ENCODE data around the gene GSK3B.

The GSK3B gene

DNA sequence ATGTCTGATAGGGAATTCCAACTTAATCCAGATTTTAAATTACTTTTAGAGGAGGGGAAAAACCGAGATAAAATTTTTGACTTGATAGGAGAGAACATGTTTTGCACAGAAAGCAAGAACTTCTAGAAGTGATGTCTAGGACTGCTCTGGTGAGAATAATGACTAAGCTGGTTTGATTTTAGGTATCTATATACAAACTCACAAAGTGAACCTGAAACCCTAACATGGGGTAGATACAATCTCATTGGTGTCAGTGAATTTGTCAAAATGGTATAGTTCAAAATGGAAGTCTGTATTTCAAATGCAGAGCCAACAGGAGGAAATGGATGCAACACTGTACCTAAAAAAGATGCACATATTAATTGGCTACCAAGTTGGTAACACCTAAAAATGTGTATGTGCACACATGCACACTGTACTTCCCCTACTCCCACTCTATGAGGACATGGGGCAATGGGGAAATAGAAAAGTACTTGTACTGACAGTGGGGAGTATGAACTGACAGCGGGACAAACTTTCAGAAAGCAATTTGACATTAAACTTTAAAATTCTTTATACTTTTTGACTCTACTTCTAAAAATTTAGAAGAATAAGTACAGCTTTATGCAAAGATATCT, 259.4 kb downstream of the GSK3B start:
- no peaks in the 10 kb centered on the region for H3K9me3 ChIP-seq (ENCODE audit: control insufficient read depth, low read length)
- no peaks in the 10 kb centered on the region for H3K4me1 ChIP-seq (ENCODE audit: control insufficient read depth, insufficient read depth, low read length)
- H3K4me3 ChIP-seq (ENCODE audit: low read length) = no peak overlapping the region
- H3K9ac ChIP-seq (ENCODE audit: low read length) = no peak overlapping the region
- H3K27me3 ChIP-seq (ENCODE audit: control insufficient read depth, insufficient read depth, low read length) = no peaks in the 10 kb centered on the region
- no peaks in the 10 kb centered on the region for H3K36me3 ChIP-seq (ENCODE audit: control insufficient read depth, insufficient read depth, low read length)

DNA sequence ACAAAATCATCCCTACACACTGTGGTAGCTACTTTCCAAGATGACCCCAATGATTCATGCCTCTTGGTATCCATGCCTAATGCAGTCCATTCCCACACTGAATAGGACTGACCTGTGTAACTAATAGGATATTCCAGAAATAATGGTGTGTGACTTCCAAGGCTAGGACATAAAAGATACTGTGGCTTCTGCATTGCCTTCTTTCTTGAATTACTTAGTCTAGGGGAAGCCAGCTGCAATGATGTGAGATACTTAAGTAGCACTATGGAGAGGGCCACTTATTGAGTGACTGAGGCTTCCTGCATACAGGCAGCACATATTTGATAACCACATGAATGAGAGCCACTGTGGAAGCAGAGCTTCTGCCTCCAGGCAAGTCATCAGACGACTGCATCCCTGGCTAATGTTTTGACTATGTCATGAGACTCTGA, 262.3 kb downstream of the GSK3B start:
- no peaks in the 10 kb centered on the region for H3K36me3 ChIP-seq (ENCODE audit: control insufficient read depth, insufficient read depth, low read length)
- no peaks in the 10 kb centered on the region for H3K9me3 ChIP-seq (ENCODE audit: control insufficient read depth, low read length)
- H3K4me3 ChIP-seq (ENCODE audit: low read length) = no peak overlapping the region
- H3K4me1 ChIP-seq (ENCODE audit: control insufficient read depth, insufficient read depth, low read length) = no peaks in the 10 kb centered on the region
- no peaks in the 10 kb centered on the region for H3K27me3 ChIP-seq (ENCODE audit: control insufficient read depth, insufficient read depth, low read length)
- no peak overlapping the region for H3K9ac ChIP-seq (ENCODE audit: low read length)

DNA sequence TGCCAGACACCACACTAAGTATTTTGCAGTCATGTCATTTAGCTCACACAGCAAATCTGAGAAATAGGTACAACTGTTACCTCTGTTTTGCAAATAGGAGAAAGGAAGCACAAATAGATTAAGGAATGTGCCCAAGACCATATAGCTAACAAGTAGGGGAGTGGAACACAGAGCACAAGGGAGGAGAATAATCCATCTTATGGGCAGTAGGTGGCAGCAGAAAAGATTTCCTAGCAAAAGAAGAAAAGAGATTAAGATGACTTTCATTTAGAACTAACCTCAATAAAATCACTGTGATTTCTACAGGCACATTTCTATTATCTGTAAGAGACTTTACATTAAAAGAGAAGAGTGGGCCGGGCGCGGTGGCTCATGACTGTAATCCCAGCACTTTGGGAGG, 263.2 kb downstream of the GSK3B start:
- Histone ChIP-seq H3K4me3 (ENCODE audit: low read length) (no peak overlapping the region), H3K9me3 (ENCODE audit: control insufficient read depth, low read length) (no peaks in the 10 kb centered on the region), H3K9ac (ENCODE audit: low read length) (no peak overlapping the region), H3K27me3 (ENCODE audit: control insufficient read depth, insufficient read depth, low read length) (no peaks in the 10 kb centered on the region), H3K36me3 (ENCODE audit: control insufficient read depth, insufficient read depth, low read length) (no peaks in the 10 kb centered on the region), H3K4me1 (ENCODE audit: control insufficient read depth, insufficient read depth, low read length) (no peaks in the 10 kb centered on the region)

DNA sequence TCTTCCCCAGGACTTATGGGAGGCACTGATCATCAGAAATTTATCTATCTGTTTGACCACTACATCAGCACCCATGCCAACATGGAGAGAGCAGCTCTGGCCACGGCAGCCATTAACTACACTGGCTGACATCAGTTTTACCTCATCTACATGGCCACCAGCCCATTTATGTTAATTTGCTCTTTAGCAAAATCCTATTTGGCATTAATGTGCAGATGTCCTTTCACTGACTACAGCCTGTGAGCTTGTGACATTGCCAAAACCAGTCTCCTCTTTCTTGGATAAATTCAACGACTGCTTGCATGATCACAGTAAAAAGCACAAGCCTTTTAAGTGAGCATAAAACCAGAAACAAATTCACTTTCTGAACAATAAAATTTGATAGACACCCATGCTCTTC, 264.8 kb downstream of the GSK3B start:
- H3K4me1 ChIP-seq (ENCODE audit: control insufficient read depth, insufficient read depth, low read length) = no peaks in the 10 kb centered on the region
- H3K36me3 ChIP-seq (ENCODE audit: control insufficient read depth, insufficient read depth, low read length) = no peaks in the 10 kb centered on the region
- no peak overlapping the region for H3K4me3 ChIP-seq (ENCODE audit: low read length)
- no peaks in the 10 kb centered on the region for H3K27me3 ChIP-seq (ENCODE audit: control insufficient read depth, insufficient read depth, low read length)
- H3K9ac ChIP-seq (ENCODE audit: low read length) = no peak overlapping the region
- no peaks in the 10 kb centered on the region for H3K9me3 ChIP-seq (ENCODE audit: control insufficient read depth, low read length)

DNA sequence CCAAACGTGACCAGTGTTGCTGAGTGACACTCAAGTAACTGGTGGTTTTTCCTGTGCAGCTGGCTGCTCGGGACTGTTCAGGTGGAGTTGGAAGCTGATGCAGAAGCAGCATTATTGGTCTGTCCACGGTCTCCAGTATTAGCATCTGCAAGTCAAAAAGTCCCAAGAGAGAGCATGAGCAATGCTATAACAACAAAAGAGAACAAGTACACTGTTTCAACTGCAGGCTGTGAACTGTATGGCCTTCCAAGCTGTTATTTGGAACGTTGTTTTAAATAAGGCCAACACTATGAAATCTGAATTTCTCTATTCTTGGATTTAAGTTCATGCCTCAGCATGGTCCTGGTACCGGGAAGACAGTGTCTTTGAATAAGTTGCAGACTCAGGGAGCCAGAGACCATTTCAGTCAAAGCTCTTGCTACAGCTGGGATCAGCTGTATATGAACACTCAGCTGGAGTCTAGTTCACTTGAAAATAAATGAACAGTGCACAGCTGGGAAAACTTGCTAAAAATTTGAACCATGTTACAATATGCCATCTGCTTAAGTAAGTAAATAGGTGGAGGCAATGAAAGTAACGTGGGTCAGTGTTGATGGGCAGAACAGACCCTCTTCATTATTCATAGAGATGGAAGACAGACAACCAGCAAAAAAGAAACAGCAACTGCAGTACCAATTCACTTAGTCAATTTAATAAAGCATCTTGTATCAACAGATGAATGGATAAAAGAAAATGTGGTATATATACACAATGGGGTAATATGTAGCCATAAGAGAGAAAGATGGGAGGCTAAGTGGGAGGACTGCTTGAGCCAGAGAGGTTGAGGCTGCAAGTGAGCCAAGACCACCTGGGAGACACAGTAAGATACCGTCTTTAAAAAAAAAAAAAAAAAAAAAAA, 267.3 kb downstream of the GSK3B start:
- Histone ChIP-seq H3K9me3 (ENCODE audit: control insufficient read depth, low read length) (no peaks in the 10 kb centered on the region), H3K27me3 (ENCODE audit: control insufficient read depth, insufficient read depth, low read length) (no peaks in the 10 kb centered on the region), H3K4me3 (ENCODE audit: low read length) (no peak overlapping the region), H3K4me1 (ENCODE audit: control insufficient read depth, insufficient read depth, low read length) (no peaks in the 10 kb centered on the region), H3K9ac (ENCODE audit: low read length) (no peak overlapping the region), H3K36me3 (ENCODE audit: control insufficient read depth, insufficient read depth, low read length) (no peaks in the 10 kb centered on the region)

DNA sequence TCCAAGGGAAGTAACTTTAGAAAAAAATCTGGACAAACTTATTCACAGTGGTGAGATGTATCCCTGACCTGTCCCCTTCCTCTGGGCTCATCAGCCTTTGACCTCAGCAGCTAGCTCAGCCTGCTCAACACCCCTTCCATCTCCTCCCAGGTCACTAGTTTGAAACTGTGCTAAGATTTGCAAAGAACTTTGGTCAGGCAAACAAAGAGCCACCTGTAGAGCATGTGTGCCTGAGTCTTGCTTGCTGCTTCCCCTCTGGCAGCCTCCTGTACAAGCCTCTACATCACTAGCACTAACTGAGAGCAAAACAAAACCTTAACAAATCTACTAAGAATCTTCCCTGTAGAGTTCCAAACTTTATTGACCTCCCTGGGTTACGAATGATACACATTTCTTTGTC, 268.4 kb downstream of the GSK3B start:
- no peaks in the 10 kb centered on the region for H3K36me3 ChIP-seq (ENCODE audit: control insufficient read depth, insufficient read depth, low read length)
- no peaks in the 10 kb centered on the region for H3K9me3 ChIP-seq (ENCODE audit: control insufficient read depth, low read length)
- H3K4me3 ChIP-seq (ENCODE audit: low read length) = no peak overlapping the region
- no peaks in the 10 kb centered on the region for H3K27me3 ChIP-seq (ENCODE audit: control insufficient read depth, insufficient read depth, low read length)
- no peaks in the 10 kb centered on the region for H3K4me1 ChIP-seq (ENCODE audit: control insufficient read depth, insufficient read depth, low read length)
- no peak overlapping the region for H3K9ac ChIP-seq (ENCODE audit: low read length)

DNA sequence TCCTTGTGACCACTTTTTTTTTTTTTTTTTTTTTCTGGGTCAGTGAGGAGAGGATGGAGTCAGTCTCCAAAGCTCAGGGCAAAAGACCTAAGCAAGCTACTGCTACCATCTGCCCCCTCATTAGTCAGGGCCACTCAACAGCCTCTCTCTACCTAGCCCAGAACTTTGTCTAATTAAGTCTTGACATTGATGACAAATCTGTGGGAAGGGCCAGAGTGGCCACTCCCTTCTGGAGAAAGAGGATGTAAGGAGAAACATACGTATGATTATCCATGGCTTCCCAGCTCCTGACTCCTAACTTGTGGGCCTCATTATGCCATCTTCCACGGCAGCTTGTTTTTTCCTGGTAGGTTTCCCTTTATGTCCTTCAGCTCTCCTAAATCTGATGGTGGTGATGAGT, 274.4 kb downstream of the GSK3B start:
- no peaks in the 10 kb centered on the region for H3K4me1 ChIP-seq (ENCODE audit: control insufficient read depth, insufficient read depth, low read length)
- H3K4me3 ChIP-seq (ENCODE audit: low read length) = no peak overlapping the region
- no peaks in the 10 kb centered on the region for H3K27me3 ChIP-seq (ENCODE audit: control insufficient read depth, insufficient read depth, low read length)
- no peak overlapping the region for H3K9ac ChIP-seq (ENCODE audit: low read length)
- no peaks in the 10 kb centered on the region for H3K9me3 ChIP-seq (ENCODE audit: control insufficient read depth, low read length)
- H3K36me3 ChIP-seq (ENCODE audit: control insufficient read depth, insufficient read depth, low read length) = no peaks in the 10 kb centered on the region

DNA sequence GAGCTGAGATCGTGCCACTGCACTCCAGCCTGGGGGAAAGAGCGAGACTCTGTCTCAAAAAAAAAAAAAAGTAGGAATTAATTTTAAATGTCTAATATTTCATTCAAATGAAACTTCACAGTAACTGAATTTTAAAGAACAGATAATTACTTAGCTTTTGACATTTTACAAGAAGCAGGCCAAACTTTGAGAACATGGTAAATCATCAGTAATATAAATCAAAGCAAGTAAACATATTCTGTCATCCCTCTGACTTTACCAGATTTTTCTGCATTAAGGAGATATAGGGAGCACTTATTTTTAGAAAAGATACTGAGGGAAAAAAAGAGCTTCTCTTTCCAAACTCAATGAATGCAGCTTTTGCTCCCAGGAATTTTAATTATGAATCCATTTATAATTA, 275.3 kb downstream of the GSK3B start:
- Histone ChIP-seq H3K4me1 (ENCODE audit: control insufficient read depth, insufficient read depth, low read length) (no peaks in the 10 kb centered on the region), H3K36me3 (ENCODE audit: control insufficient read depth, insufficient read depth, low read length) (no peaks in the 10 kb centered on the region), H3K9ac (ENCODE audit: low read length) (no peak overlapping the region), H3K27me3 (ENCODE audit: control insufficient read depth, insufficient read depth, low read length) (no peaks in the 10 kb centered on the region), H3K9me3 (ENCODE audit: control insufficient read depth, low read length) (no peaks in the 10 kb centered on the region), H3K4me3 (ENCODE audit: low read length) (no peak overlapping the region)

DNA sequence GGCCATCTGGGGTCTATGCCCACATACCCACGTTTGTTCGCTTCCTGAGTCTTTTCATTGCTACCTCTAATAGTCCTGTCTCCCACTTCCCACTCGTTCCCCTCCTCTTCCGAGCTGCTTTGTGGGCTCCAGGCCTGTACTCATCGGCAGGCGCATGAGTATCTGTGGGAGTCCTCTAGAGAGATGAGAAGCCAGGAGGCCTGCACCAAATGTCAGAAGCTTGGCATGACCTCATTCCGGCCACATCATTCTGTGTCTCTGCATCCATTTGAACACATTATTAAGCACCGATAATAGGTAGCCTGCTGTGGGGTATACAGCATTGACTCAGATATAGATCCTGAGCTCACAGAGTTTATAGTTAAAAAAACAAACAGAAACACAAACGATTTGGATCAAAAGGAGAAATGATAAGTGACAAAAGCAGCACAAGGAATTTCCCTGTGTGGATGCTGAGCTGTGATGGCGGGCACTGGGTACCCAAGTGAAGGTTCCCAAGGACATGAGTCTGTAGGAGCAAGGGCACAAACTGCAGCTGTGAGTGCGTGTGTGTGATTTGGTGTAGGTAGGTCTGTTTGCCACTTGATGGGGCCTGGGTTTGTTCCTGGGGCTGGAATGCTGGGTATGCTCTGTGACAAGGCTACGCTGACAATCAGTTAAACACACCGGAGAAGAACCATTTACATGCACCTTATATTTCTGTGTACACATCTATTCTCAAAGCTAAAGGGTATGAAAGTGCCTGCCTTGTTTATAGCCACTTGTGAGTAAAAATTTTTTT, 276.5 kb downstream of the GSK3B start:
- no peaks in the 10 kb centered on the region for H3K27me3 ChIP-seq (ENCODE audit: control insufficient read depth, insufficient read depth, low read length)
- H3K9me3 ChIP-seq (ENCODE audit: control insufficient read depth, low read length) = no peaks in the 10 kb centered on the region
- H3K36me3 ChIP-seq (ENCODE audit: control insufficient read depth, insufficient read depth, low read length) = no peaks in the 10 kb centered on the region
- H3K4me3 ChIP-seq (ENCODE audit: low read length) = no peak overlapping the region
- H3K9ac ChIP-seq (ENCODE audit: low read length) = no peak overlapping the region
- H3K4me1 ChIP-seq (ENCODE audit: control insufficient read depth, insufficient read depth, low read length) = no peaks in the 10 kb centered on the region

DNA sequence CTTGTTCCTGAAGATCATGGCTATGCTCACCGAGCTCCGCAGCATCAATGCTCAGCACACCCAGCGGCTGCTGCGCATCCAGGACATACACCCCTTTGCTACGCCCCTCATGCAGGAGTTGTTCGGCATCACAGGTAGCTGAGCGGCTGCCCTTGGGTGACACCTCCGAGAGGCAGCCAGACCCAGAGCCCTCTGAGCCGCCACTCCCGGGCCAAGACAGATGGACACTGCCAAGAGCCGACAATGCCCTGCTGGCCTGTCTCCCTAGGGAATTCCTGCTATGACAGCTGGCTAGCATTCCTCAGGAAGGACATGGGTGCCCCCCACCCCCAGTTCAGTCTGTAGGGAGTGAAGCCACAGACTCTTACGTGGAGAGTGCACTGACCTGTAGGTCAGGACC, 277.2 kb downstream of the GSK3B start:
- no peaks in the 10 kb centered on the region for H3K9me3 ChIP-seq (ENCODE audit: control insufficient read depth, low read length)
- no peaks in the 10 kb centered on the region for H3K4me1 ChIP-seq (ENCODE audit: control insufficient read depth, insufficient read depth, low read length)
- no peaks in the 10 kb centered on the region for H3K36me3 ChIP-seq (ENCODE audit: control insufficient read depth, insufficient read depth, low read length)
- no peak overlapping the region for H3K4me3 ChIP-seq (ENCODE audit: low read length)
- no peak overlapping the region for H3K9ac ChIP-seq (ENCODE audit: low read length)
- H3K27me3 ChIP-seq (ENCODE audit: control insufficient read depth, insufficient read depth, low read length) = no peaks in the 10 kb centered on the region

DNA sequence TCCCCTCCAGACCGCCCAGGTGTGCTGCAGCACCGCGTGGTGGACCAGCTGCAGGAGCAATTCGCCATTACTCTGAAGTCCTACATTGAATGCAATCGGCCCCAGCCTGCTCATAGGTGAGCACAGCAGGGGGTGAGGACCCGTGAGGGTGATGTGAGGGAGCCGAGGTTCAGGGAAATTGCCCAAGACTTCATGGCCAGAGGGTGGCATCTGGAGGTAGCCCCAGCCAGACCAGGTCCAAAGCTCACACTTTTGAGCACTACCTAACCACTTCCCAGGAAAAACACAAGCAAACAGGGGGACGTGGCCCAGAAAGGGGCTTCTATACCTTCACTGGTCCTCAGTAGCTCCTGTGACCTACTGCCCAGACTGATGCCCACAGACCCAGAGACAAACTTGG, 278.5 kb downstream of the GSK3B start:
- no peaks in the 10 kb centered on the region for H3K9me3 ChIP-seq (ENCODE audit: control insufficient read depth, low read length)

DNA sequence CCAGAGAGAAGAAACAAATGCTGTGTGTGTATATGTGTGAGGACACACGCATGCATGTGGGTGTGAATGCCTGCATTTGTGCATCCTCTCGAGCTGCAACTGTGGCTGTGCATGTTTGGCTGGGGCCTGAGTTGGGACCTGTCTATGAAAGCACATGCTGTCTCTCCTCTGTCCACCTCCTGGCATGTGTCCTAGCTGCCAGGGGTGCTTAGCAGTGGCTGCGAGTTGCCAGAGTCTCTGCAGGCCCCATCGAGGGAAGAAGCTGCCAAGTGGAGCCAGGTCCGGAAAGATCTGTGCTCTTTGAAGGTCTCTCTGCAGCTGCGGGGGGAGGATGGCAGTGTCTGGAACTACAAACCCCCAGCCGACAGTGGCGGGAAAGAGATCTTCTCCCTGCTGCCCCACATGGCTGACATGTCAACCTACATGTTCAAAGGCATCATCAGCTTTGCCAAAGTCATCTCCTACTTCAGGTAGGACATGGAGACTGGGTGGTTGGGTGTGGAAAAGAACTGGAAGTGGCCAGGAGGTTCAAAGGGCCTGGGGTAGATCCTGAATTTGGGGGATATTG, 281.7 kb downstream of the GSK3B start:
- H3K9me3 ChIP-seq (ENCODE audit: control insufficient read depth, low read length) = no peaks in the 10 kb centered on the region
- H3K4me3 ChIP-seq (ENCODE audit: low read length) = no peak overlapping the region
- H3K9ac ChIP-seq (ENCODE audit: low read length) = no peak overlapping the region
- H3K27me3 ChIP-seq (ENCODE audit: control insufficient read depth, insufficient read depth, low read length) = no peaks in the 10 kb centered on the region
- H3K36me3 ChIP-seq (ENCODE audit: control insufficient read depth, insufficient read depth, low read length) = no peaks in the 10 kb centered on the region
- H3K4me1 ChIP-seq (ENCODE audit: control insufficient read depth, insufficient read depth, low read length) = peaks cover 4% of the 10 kb centered on the region

More for the DNA sequence above, 278.5 kb downstream of the GSK3B start:
- Histone ChIP-seq H3K4me1 (ENCODE audit: control insufficient read depth, insufficient read depth, low read length) (no peaks in the 10 kb centered on the region), H3K27me3 (ENCODE audit: control insufficient read depth, insufficient read depth, low read length) (no peaks in the 10 kb centered on the region), H3K9ac (ENCODE audit: low read length) (no peak overlapping the region), H3K36me3 (ENCODE audit: control insufficient read depth, insufficient read depth, low read length) (no peaks in the 10 kb centered on the region), H3K4me3 (ENCODE audit: low read length) (no peak overlapping the region)
